ENCODE measurements around the gene GRB2.

The GRB2 gene

DNA sequence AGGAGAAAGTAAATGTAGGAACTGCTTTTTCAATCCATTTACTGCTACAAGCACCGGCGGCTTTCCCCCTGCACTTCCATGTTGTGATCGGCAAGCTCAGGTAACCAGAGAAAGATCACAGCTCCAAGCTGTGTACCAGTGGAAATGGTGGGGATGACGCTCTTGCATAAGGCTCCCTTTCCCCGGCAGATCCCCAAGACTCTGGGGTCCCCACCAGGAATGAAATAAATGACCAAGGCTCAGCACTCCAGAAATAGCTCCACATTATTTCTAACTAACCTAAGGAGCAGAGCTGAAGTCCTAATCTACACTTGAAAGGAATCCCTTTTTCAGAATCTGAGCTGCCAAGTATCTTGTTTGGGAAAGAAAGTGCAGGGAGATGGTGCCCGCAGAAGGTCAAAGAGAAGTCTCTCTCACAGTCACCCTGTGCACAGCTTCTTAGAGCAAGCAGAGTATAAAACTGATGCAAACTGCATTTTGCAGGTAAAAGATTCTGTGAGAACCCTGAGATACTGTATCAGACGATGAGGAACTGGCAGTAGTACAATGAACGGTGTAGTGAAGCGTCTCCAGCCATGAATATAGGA lies 11.1 kb downstream of the GRB2 start:
- TF ChIP-seq, protein P1, sequence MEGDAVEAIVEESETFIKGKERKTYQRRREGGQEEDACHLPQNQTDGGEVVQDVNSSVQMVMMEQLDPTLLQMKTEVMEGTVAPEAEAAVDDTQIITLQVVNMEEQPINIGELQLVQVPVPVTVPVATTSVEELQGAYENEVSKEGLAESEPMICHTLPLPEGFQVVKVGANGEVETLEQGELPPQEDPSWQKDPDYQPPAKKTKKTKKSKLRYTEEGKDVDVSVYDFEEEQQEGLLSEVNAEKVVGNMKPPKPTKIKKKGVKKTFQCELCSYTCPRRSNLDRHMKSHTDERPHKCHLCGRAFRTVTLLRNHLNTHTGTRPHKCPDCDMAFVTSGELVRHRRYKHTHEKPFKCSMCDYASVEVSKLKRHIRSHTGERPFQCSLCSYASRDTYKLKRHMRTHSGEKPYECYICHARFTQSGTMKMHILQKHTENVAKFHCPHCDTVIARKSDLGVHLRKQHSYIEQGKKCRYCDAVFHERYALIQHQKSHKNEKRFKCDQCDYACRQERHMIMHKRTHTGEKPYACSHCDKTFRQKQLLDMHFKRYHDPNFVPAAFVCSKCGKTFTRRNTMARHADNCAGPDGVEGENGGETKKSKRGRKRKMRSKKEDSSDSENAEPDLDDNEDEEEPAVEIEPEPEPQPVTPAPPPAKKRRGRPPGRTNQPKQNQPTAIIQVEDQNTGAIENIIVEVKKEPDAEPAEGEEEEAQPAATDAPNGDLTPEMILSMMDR (IDR thresholded peaks at IDR 0.05; ENCODE audit: borderline replicate concordance, insufficient read depth, low read depth, low read length), result no peak
- peak overlapping the region; percentile 53 for H3K4me3 ChIP-seq (ENCODE audit: low read depth, low read length)

DNA sequence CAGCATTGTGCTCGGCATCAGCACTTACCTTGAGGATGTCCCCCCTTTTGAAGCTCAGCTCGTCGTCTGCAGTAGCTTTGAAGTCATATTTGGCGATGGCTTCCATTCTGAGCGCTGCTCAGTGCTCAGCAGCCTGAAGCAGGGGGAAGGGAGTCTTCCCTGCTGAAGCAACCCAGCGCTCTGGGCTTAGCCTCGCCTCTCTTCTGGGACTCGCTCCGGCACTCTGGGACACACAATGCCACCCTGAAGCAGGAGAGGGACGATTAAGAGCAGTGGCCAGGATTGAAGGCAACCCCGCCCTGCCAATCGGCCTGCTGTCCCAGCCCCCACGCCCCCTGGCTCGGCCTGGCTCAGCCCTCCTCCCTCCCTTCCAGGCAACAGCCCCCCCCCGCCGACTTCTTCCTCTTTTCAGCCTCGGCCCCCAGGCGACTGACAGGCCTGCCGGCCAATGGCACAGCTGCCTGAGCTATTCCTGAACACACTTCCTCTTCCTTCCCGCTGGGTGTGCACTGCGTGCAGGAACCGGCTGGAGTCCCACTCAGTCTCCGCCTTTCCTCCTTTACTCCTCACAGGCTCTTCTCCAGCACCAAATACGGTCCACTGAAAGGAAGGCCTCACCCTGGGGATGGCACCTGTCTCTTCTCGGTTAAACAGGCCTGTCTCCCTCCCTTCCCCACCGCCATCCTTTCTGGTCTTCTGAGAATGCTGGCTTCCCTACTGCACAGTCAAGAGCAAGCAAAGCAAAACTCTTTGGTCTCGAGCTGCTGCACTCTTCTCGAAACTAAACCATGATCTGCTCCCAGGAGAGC lies 11.8 kb downstream of the GRB2 start:
- H3K4me3 ChIP-seq (ENCODE audit: low read depth, low read length), result peak overlapping the region; percentile 53
- TF ChIP-seq, protein P1 (IDR thresholded peaks at IDR 0.05; ENCODE audit: borderline replicate concordance, insufficient read depth, low read depth, low read length), result no peak

DNA sequence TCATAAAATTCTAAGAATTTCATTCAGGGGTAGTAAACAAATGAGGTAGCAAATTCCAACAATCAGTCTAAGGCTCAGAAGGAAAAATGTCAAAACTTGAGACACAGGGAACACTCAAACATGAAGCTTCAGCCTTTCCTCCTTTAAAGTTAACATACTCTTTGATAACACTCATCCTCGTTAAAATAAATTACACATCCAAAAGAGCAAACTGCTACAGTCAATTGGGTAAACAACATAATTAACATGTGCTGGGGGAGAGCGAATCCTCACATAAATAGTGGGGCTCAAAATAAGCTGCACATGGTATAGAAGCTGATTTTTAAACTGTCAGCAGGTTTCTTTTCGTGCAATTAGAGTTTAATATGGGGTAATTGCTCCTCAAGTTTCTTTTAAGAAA lies 12.9 kb downstream of the GRB2 start:
- H3K4me3 ChIP-seq (ENCODE audit: low read depth, low read length), result no peak overlapping the region
- TF ChIP-seq, protein P1 (IDR thresholded peaks at IDR 0.05; ENCODE audit: borderline replicate concordance, insufficient read depth, low read depth, low read length), result no peak

DNA sequence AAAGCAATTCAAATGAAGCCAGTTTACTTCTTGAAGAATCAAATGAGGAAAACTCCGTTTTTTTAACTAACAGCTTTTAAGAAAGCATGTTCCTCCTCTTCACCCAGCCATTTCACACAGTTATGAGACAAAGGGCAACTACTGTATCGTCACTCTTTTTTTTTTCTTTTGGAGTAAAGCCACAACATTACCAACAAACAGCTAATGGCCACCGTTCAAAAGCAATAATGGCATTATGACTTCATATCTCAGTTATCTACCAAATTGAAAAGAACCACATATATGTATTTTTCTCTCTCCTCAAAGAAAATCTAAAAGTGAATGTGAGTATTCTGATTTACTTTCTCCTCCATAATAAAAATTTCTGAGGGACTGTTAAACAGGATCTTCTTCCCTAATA lies 14.5 kb downstream of the GRB2 start:
- TF ChIP-seq, protein P1 (IDR thresholded peaks at IDR 0.05; ENCODE audit: borderline replicate concordance, insufficient read depth, low read depth, low read length), result no peak
- no peak overlapping the region for H3K4me3 ChIP-seq (ENCODE audit: low read depth, low read length)

DNA sequence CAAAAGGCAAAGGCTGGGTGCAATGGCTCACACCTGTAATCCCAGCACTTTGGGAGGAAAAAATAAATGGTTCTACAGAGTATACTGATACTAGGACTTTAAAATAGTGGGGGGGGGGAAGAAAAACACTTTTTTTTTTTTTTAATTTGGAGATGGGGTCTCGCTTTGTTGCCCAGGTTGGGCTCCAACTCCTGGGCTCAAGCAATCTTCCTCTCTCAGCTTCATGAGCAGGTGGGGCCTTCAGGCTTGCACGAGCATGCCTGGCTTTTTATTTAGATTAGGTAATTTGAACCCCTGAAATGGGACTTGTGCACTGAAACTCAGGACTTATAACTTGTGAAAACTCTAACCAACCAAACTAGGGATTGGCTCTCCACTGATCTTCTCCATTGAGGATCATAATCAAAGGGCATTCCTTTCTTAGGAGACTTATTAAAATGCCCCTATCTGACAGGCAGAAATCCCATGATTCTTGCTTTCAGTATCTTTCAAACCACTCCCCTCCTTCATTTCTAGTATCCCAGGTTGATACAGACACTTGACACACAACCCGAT lies 16.9 kb downstream of the GRB2 start:
- H3K4me3 ChIP-seq (ENCODE audit: low read depth, low read length), result no peak overlapping the region
- TF ChIP-seq, protein P1 (IDR thresholded peaks at IDR 0.05; ENCODE audit: borderline replicate concordance, insufficient read depth, low read depth, low read length), result no peak

DNA sequence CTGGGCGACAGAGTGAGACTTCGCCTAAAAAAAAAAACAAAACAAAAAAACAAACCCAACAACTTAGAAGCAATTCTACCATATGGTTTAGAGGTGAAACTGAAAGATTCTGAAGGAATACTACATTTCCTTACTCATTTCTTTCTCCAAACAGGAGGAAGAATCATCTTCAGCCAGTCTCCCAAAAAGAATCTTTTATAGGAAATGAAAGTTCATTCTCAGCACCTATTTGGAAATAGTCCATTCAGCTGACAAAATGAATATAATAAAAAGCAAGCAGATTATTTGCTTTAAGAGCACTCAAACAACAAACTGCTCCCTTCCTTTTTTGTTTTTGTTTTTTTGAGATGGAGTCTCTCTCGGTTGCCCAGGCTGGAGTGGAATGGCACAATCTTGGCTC lies 17.7 kb downstream of the GRB2 start:
- no peak overlapping the region for H3K4me3 ChIP-seq (ENCODE audit: low read depth, low read length)
- TF ChIP-seq, protein P1 (IDR thresholded peaks at IDR 0.05; ENCODE audit: borderline replicate concordance, insufficient read depth, low read depth, low read length), result no peak
